HepG2 (cell line): Measurements from ENCODE around the gene MPG. TPM values are rescaled to one million over a fixed set of nuclear protein-coding genes. Genes with fewer than 3 reads are reported as not detected.

Source experiments
- DNMT3B ChIP-seq: conservative IDR thresholded peaks from 2 replicates; pipeline ENCODE4 v1.6.1; 2016; ENCODE audit warnings: missing biosample characterization, control low read depth
- LCORL ChIP-seq, 2 experiments: fragments of 450-650 bp in 1 of 2; sonication (generic) in 1 of 2; formaldehyde crosslinking in 1 of 2; IDR thresholded peaks; 2 replicates each; pipeline versions ENCODE4 v1.5.0 to v1.6.1; 2017 to 2020; ENCODE audit warnings: antibody characterized with exemption in 1 of 2, missing genetic modification reagents in 1 of 2
- PATZ1 ChIP-seq: sonication (generic); formaldehyde crosslinking; IDR thresholded peaks from 2 replicates; pipeline ENCODE4 v1.4.0; 2020; ENCODE audit warnings: missing genetic modification reagents
- PCBP1 ChIP-seq: fragments of 200-400 bp; formaldehyde crosslinking; IDR thresholded peaks from 2 replicates; pipeline ENCODE4 v1.6.1; 2017; ENCODE audit warnings: mild to moderate bottlenecking, low read depth, low read length, borderline replicate concordance
- PHF21A ChIP-seq: sonication (generic); formaldehyde crosslinking; IDR thresholded peaks from 2 replicates; pipeline ENCODE4 v1.5.0; 2020; ENCODE audit warnings: mild to moderate bottlenecking, missing genetic modification reagents
- PLRG1 ChIP-seq: fragments of 450-650 bp; conservative IDR thresholded peaks from 2 replicates; pipeline ENCODE4 v1.6.1; 2016
- RARG ChIP-seq: sonication (generic); formaldehyde crosslinking; IDR thresholded peaks from 2 replicates; pipeline ENCODE4 v1.4.0; 2020; ENCODE audit warnings: low read depth, mild to moderate bottlenecking, missing genetic modification reagents
- SAFB2 ChIP-seq: sonication (generic); formaldehyde crosslinking; IDR thresholded peaks from 2 replicates; pipeline ENCODE4 v1.5.1; 2020; ENCODE audit warnings: missing genetic modification reagents, low read depth, mild to moderate bottlenecking, borderline replicate concordance
- YY1 ChIP-seq: IDR thresholded peaks from 2 replicates; pipeline ENCODE4 v1.6.1; 2011; ENCODE audit warnings: low read length, low read depth, moderate library complexity, mild to moderate bottlenecking; ENCODE audit not compliant: insufficient read depth, insufficient replicate concordance
- ZNF142 ChIP-seq: sonication (generic); formaldehyde crosslinking; IDR thresholded peaks from 2 replicates; pipeline ENCODE4 v1.4.0; 2020; ENCODE audit warnings: missing genetic modification reagents
- ZNF607 ChIP-seq: sonication (generic); formaldehyde crosslinking; IDR thresholded peaks from 2 replicates; pipeline ENCODE4 v1.5.1; 2020; ENCODE audit warnings: missing genetic modification reagents, mild to moderate bottlenecking, borderline replicate concordance
- ZNF746 ChIP-seq: sonication (generic); formaldehyde crosslinking; IDR thresholded peaks from 2 replicates; pipeline ENCODE4 v1.8.0; 2022; ENCODE audit warnings: mild to moderate bottlenecking, missing genetic modification reagents
- ZNF775 ChIP-seq: sonication (generic); formaldehyde crosslinking; IDR thresholded peaks from 2 replicates; pipeline ENCODE4 v1.4.0; 2020; ENCODE audit warnings: missing genetic modification reagents, mild to moderate bottlenecking, moderate library complexity, borderline replicate concordance
- polyA plus RNA-seq, 8 experiments: library from polyadenylated mRNA; depleted of rRNA in 3 of 8; stranded (reverse) in 7 of 8; unstranded in 1 of 8; fragments of >200 nt; fragmentation: Illumina TruSeq in 4 of 8; extraction: Trizol in 4 of 8; gene quantifications; 2 replicates each; pipeline versions ENCODE4 v1.2.1 to v1.2.3, GENCODE V29; 2011 to 2016; ENCODE audit warnings: low read depth in 4 of 8, missing spikeins in 1 of 8, mixed read lengths in 1 of 8; ENCODE audit not compliant: insufficient read depth in 1 of 8
- total RNA-seq, 5 experiments: library from RNA; depleted of rRNA; stranded (reverse); fragments of >200 nt; fragmentation: Illumina TruSeq; extraction: Trizol; gene quantifications; 2 replicates each; pipeline ENCODE4 v1.2.3, GENCODE V29; 2016; ENCODE audit warnings: low read depth in 1 of 5
- TF ChIP-seq, protein P1 (sequence below): IDR thresholded peaks from 2 replicates; pipeline ENCODE4 v1.6.1; 2016; ENCODE audit warnings: missing biosample characterization, missing genetic modification reagents, low read depth
- TF ChIP-seq, protein P2 (sequence below): sonication (generic); formaldehyde crosslinking; IDR thresholded peaks from 2 replicates; pipeline ENCODE4 v1.9.0; 2021; ENCODE audit warnings: missing genetic modification reagents, borderline replicate concordance

Gene MPG
- total and polyA plus RNA-seq, 2 of the 13 experiments (the other 11 are each of a cell fraction or from before 2014, with no cell fraction given): 59.1 to 62.5 TPM

DNA sequence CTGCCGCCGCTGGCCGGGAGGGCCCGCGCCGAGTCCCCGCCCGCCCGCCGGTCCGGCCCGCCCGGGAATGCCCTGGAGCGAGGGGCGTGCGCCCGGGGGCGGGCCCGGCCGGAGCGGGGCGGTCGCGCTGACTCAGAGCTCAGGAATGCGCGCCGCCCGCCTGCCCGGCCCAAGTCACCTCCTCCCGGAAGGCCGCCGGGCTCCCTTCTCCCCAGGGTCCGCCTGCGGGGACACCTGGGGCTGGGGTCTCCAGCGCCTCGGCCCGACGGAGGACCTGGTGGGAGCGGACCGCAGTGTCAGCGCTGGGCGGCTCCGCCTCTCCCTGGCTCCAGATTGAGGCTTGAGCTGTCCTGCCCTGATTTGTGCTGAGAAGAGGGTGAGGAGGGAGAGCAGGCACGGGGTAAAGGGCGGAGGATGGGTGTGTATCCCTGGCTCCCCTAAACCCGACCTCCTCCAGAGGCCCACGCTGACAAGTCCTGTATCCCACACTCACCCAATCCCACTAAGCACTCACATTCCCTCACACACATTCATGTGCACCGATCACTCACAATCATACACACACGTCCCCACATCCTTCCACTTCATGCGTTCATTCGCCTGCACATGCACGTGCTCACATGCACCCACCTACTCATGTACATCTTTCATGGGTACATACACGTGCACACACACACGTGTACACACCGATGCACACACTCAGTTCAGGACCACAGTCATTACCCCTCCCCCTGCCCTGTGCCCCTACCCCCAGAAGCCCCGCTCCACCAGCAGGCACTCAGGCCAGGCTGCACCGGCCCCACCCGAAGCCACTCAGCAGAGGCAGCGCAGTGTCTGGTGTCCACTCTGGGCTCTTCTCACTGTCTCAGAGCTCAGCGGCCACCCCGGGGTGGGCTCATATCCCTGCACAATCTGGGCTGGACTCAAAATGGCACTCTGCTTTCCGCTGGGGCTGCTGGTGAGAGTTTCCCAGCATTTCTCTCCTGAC lies 5.2 kb upstream of the MPG start, which contains the start of gene RHBDF1 (continued):
- 0 out of 2 replicates have a peak, but pooled peaks have one; percentile 25 for TF ChIP-seq ZNF607
- no peak for TF ChIP-seq ZNF775 (CRISPR knock-in tag)
- TF ChIP-seq DNMT3B (CRISPR knock-in tag): no peak
- no peak for TF ChIP-seq PHF21A (CRISPR knock-in tag)
- TF ChIP-seq PATZ1 (CRISPR knock-in tag): peak; percentile 67
- peak; percentile 72; the same call in 1 of the 2 replicates for TF ChIP-seq ZNF746 (CRISPR knock-in tag)
- TF ChIP-seq LCORL (IDR thresholded peaks at IDR 0.05): no peak
- peak; percentile 55; the same call in 1 of the 2 replicates for TF ChIP-seq LCORL (CRISPR knock-in tag; IDR thresholded peaks at IDR 0.05)
- TF ChIP-seq, protein P1, sequence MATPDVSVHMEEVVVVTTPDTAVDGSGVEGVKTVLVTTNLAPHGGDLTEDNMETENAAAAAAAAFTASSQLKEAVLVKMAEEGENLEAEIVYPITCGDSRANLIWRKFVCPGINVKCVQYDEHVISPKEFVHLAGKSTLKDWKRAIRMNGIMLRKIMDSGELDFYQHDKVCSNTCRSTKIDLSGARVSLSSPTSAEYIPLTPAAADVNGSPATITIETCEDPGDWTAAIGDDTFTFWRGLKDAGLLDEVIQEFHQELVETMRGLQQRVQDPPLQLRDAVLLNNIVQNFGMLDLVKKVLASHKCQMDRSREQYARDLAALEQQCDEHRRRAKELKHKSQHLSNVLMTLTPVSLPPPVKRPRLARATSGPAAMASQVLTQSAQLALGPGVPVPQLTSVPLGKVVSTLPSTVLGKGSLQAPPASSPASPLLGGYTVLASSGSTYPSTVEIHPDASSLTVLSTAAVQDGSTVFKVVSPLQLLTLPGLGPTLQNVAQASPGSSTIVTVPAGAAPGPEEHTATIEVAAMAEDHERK (CRISPR knock-in tag): no peak
- no peak for TF ChIP-seq SAFB2
- 0 out of 2 replicates have a peak, but pooled peaks have one; percentile 53 for TF ChIP-seq PCBP1
- TF ChIP-seq, protein P2, sequence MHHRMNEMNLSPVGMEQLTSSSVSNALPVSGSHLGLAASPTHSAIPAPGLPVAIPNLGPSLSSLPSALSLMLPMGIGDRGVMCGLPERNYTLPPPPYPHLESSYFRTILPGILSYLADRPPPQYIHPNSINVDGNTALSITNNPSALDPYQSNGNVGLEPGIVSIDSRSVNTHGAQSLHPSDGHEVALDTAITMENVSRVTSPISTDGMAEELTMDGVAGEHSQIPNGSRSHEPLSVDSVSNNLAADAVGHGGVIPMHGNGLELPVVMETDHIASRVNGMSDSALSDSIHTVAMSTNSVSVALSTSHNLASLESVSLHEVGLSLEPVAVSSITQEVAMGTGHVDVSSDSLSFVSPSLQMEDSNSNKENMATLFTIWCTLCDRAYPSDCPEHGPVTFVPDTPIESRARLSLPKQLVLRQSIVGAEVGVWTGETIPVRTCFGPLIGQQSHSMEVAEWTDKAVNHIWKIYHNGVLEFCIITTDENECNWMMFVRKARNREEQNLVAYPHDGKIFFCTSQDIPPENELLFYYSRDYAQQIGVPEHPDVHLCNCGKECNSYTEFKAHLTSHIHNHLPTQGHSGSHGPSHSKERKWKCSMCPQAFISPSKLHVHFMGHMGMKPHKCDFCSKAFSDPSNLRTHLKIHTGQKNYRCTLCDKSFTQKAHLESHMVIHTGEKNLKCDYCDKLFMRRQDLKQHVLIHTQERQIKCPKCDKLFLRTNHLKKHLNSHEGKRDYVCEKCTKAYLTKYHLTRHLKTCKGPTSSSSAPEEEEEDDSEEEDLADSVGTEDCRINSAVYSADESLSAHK (CRISPR knock-in tag): no peak
- no peak for TF ChIP-seq PLRG1
- no peak for TF ChIP-seq RARG (CRISPR knock-in tag)
- no peak for TF ChIP-seq ZNF142 (CRISPR knock-in tag)
- peak; percentile 43 for TF ChIP-seq YY1
